ENCODE results near the gene NRG3. TPM values are rescaled to one million over a fixed set of nuclear protein-coding genes. Genes with fewer than 3 reads are reported as not detected.

Gene NRG3
- total and polyA plus RNA-seq, 11 donors: 0.11 to 0.41 (median 0.27) TPM; not detected in 7

DNA sequence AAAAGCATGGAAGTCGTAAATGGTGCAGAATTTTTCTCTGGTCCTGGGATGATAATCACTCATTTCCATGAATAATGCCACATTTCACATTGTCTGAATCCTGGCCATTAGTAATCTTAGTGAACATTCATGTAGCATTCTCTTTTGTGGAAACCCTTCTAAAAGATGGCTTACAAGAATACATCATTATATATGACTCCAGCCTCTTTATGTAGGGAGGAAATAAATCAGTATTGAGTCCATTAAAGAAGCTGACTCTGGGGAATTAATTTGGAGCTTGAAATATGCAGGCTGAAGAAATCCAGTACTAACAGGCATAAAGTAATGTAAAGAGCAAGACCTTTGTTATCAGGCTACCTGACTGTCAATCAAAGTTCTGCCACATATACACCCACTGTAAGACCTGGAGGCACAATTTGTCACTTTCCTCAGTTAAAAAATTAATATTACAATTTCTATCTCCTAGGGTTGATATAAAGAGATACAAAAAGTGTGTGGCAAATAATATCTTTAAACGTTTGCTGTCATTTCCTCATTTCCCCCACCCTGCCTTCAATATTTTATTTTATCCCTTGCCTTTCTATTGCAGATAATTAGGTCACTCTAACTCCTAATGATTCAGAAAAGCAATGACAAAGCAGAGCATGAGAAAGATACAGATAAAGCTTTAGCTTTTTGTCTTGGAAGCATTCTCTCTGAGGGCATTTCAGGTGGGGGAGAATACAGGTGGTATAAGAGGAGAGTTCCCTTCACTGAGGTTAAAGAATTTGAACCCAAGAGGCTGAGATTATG is 1142.3 kb downstream of the NRG3 start:
- no peak for ATAC-seq
- intact Hi-C loops (cut with DNase I): no loop called here
- Histone ChIP-seq H3K4me3 (no peak overlapping the region), H3K27me3 (no peaks in the 10 kb centered on the region), H3K4me1 (no peaks in the 10 kb centered on the region), H3K9me3 (peaks cover 0 to 11% (median 0%) of the 10 kb centered on the region in 12 donors), H3K36me3 (no peaks in the 10 kb centered on the region), H3K27ac (no peak overlapping the region)
- DNase-seq: no peak
- TF ChIP-seq, protein P1, sequence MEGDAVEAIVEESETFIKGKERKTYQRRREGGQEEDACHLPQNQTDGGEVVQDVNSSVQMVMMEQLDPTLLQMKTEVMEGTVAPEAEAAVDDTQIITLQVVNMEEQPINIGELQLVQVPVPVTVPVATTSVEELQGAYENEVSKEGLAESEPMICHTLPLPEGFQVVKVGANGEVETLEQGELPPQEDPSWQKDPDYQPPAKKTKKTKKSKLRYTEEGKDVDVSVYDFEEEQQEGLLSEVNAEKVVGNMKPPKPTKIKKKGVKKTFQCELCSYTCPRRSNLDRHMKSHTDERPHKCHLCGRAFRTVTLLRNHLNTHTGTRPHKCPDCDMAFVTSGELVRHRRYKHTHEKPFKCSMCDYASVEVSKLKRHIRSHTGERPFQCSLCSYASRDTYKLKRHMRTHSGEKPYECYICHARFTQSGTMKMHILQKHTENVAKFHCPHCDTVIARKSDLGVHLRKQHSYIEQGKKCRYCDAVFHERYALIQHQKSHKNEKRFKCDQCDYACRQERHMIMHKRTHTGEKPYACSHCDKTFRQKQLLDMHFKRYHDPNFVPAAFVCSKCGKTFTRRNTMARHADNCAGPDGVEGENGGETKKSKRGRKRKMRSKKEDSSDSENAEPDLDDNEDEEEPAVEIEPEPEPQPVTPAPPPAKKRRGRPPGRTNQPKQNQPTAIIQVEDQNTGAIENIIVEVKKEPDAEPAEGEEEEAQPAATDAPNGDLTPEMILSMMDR (IDR thresholded peaks at IDR 0.05): no peak
- no peak for TF ChIP-seq POLR2A (IDR thresholded peaks at IDR 0.05)
- 63 to 72% (median 66%) methylated on average over 2 of the region's 2 CpGs for WGBS, 4 donors

GRCh38 chr10:83023662-83024061 is 1148.7 kb downstream of the NRG3 start:
- intact Hi-C loops (cut with DNase I): no loop called here
- Histone ChIP-seq H3K27me3 (no peaks in the 10 kb centered on the region), H3K27ac (no peak overlapping the region), H3K9me3 (peaks cover 0 to 17% (median 0%) of the 10 kb centered on the region in 12 donors), H3K4me3 (no peak overlapping the region), H3K4me1 (no peaks in the 10 kb centered on the region), H3K36me3 (no peaks in the 10 kb centered on the region)
- DNase-seq (no peak), ATAC-seq (no peak)
- WGBS, 4 donors: 40 to 46% (median 44%) methylated on average over 2 of the region's 2 CpGs
- no peak for TF ChIP-seq POLR2A (IDR thresholded peaks at IDR 0.05)
- TF ChIP-seq, protein P1 (IDR thresholded peaks at IDR 0.05): no peak
